ENCODE data around the gene ABCA7.

Gene ABCA7

GRCh38 chr19:1082165-1082927 lies 42.4 kb downstream of the ABCA7 start:
- FAIRE-seq (peak; percentile 52), DNase-seq (ENCODE audit: extremely low spot score, insufficient read length, low read depth) (no peak)

GRCh38 chr19:1082928-1083816 lies 43.3 kb downstream of the ABCA7 start:
- DNase-seq (ENCODE audit: extremely low spot score, insufficient read length, low read depth), result no peak
- FAIRE-seq, result no peak

- DNase-seq (ENCODE audit: extremely low spot score, insufficient read length, low read depth), result no peak
- peak; percentile 64 for FAIRE-seq
Measured at GRCh38 chr19:1084024-1084868, 44.3 kb downstream of the ABCA7 start.

- FAIRE-seq (no peak), DNase-seq (ENCODE audit: extremely low spot score, insufficient read length, low read depth) (no peak)
Measured at GRCh38 chr19:1085053-1085658, 45.2 kb downstream of the ABCA7 start.

DNA sequence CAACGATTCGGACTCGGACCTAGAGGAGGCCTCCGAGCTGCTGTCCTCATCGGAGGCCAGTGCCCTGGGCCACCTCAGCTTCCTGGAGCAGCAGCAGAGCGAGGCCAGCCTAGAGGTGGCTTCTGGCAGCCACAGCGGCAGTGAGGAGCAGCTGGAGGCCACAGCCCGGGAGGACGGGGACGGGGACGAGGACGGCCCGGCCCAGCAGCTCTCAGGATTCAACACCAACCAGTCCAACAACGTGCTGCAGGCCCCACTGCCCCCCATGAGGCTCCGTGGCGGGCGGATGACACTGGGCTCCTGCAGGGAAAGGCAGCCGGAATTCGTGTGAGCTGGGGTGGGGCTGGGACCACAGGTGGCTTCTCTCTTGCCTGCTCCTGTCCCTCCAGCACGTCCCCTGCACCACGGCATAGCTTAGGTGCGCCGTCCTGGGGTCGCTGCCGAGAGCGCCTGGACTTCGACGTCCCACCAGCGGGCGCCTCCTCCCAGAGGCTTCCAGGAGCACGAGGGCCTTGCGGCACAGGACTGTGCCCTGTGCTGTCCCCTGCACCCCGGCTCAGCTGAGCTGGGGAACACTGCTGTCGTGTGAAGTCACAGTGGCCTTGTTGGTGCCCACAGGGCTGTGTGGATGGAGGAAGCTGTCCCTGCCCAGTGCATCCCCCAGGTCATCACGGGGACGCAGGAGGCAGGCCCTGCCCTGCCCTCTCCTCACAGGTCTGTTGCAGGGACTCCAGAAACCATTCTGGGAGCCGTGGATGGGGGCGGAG lies 46.0 kb downstream of the ABCA7 start:
- DNase-seq (ENCODE audit: extremely low spot score, insufficient read length, low read depth) (no peak), FAIRE-seq (no peak)

DNA sequence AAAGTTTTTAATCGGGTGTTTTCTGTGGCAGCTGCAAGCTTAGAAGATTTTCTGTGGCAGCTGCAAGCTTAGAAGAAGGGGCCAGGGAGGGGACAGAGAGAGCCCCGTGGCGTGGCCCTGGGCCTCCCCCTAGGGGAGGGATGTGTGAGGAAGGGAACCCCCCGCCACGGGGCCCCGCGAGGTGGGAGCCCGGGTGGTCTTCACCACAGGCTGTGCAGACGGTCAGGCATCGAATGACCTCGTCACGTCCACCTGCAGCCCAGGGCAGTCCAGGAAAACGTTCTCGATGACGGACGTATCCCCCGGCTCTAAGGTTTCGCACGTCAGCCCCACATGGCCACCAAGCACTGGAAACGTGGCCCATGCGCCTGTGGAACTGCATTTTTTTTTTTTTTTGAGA lies 46.7 kb downstream of the ABCA7 start:
- DNase-seq (ENCODE audit: extremely low spot score, insufficient read length, low read depth), result no peak
- no peak for FAIRE-seq

- FAIRE-seq (peak; percentile 84), DNase-seq (ENCODE audit: extremely low spot score, insufficient read length, low read depth) (no peak)
Measured at GRCh38 chr19:1087813-1088415, 48.0 kb downstream of the ABCA7 start.

DNA sequence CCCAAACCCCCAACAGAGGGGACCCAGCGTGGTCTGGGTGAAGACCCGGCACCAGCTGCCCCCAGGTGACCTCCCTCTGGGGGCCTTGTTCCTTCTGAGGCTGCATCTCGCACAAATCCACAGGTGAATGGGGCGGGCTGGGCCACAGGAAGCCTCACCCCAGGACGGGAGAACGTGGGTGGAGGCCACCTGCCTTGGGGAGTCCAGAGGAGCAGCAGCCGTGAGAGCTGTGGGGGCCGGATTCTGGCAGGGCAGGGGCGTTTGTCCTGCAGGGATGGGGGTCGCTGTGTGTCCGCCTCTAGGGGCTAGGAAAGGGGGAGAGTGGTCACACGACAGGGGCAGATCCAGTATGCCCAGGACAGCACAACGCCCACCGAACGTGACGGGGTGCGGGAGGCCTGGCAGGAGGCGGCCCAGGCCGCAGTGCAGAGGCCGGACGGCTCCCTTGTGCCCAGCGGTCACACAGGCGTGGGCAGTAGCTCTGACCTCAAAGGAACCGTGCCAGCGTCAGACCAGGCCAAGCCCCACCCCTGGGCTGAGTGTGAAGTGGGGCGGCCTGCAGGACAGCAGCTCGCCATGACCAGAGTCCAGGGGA lies 48.6 kb downstream of the ABCA7 start:
- no peak for FAIRE-seq
- no peak for DNase-seq (ENCODE audit: extremely low spot score, insufficient read length, low read depth)

- FAIRE-seq (no peak), DNase-seq (ENCODE audit: extremely low spot score, insufficient read length, low read depth) (no peak)
Measured at GRCh38 chr19:1089126-1089771, 49.3 kb downstream of the ABCA7 start.

DNA sequence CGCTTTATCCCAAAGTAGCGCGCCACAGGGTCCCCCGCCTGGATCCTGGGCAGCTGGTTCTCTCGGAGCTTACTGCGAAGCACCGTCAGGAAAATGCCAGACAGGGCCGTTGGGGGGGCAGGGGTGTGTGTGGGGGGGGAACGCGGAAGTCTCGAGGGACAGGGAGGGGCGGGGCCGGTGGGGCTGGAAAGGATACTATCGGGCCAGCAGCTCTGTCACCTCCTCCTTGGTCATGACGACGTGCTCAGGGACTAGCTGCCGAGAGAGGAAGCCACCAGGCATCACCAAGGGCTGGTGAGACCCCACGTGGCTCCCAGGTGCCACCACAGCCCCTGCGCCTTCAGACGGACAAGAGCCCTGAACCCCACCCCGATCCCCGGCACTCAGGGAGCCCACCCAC lies 50.0 kb downstream of the ABCA7 start:
- no peak for FAIRE-seq
- no peak for DNase-seq (ENCODE audit: extremely low spot score, insufficient read length, low read depth)

DNA sequence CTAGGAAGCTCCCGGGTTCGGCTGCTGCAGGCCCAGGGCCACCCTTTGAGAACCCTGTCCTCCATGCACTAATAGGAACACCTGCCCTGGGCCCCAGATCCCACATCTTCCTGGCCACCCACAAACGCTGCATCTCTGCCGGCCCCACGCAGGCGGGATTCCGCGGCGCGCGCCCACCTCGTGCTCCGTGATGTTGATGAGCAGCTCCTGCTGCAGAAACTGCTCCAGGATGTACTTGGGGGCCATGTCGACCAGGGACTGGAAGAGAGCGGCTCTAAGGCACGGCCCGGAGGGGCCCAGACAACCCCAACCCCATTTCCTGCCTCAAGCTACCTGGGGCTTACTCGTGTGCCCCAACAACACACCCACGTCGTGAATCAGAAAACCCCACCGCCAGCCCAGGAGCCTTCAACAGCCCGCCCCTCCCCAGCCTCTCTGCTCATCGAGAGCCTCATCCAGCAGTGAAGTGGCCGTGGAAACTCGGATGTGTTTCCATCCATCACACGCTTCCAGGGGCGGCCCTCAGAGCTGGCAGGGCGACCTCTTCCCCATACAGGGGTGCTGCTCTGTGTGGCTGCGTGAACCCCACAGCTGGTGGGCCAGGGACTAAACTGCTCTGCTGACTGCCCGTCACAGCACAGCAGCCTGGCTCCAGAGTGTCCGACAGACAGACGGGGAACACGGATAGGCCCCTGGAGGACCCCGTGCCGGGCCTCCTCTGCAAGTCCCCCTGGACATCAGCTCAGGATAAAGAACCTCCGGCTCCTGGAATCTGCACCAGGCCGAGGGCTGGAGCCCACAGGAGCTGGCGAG lies 51.0 kb downstream of the ABCA7 start:
- DNase-seq (ENCODE audit: extremely low spot score, insufficient read length, low read depth) (no peak), FAIRE-seq (no peak)

GRCh38 chr19:1091544-1092175 lies 51.8 kb downstream of the ABCA7 start:
- no peak for DNase-seq (ENCODE audit: extremely low spot score, insufficient read length, low read depth)
- FAIRE-seq, result no peak

DNA sequence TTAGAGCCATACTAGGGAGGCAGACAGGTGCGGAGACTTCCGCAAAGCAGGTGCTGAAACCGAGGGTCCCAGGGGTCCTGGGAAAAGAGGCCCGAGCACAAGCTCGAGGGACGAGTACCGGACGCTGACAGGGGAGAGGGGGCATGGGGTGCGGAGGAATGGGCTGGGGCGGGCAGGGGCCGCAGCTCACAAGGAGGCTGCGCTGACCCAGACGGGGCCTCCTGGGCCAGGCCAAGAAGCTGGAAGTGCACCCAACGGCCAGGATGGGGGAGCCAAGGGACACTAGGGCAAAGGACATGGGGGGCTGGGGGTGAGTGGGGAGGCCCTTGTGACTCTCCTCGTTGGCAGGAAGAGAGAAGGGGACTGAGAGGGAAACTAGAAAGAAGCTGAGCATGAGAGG lies 53.4 kb downstream of the ABCA7 start:
- FAIRE-seq (no peak), DNase-seq (ENCODE audit: extremely low spot score, insufficient read length, low read depth) (no peak)

DNA sequence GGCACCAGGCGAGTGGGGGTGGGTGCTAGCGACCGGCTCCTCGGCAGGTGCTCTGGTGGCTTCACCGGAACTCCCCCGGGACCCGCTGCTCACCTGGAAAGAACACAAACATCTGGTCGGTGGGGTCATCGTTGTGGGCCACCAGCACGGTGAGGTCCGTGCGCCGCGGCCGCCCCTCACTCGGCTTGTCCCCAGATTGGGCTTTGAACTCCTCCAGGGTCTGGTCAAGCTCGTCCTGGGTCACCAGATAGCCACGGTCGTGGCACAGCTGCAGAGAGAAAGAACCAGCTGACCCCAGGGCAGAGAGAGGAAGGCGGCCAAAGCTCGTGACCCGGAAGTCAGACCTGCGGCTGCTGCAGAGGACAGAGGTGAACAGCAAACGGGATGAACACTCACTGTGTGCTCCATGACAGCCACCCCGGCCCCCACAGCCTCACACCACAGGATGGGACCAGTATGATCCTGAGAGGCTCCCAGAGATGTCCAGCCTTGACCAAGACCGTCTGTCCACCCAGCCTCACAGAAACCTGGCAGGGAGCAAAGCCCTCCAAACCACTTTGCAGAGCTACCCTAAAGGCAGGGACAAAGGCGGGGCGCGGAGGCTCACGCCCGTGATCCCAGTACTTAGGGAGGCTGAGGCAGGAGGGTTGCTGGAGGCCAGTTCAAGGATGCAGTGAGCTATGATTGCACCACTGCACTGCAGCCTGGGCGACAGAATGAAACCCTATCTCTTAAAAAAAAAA lies 54.1 kb downstream of the ABCA7 start:
- FAIRE-seq, result no peak

DNA sequence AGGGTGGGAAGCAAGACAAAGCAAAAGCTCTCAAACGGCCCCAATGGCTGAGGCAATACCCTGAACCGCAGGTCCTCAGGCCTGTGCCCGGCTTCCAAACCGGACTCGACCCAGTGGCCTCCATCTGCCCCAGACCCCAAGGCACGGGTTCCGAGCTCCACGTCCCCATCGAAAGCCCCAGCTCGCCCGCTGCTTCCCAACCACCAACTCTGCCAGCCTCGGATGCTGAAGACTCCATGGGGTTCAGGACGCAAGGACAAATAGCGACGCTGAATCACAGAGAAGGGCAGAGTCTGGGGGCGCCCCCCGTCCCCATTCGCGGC lies 54.7 kb downstream of the ABCA7 start:
- FAIRE-seq, result no peak
- DNase-seq (ENCODE audit: extremely low spot score, insufficient read length, low read depth), result no peak

More for the DNA sequence above, 54.1 kb downstream of the ABCA7 start:
- DNase-seq (ENCODE audit: extremely low spot score, insufficient read length, low read depth), result no peak

DNA sequence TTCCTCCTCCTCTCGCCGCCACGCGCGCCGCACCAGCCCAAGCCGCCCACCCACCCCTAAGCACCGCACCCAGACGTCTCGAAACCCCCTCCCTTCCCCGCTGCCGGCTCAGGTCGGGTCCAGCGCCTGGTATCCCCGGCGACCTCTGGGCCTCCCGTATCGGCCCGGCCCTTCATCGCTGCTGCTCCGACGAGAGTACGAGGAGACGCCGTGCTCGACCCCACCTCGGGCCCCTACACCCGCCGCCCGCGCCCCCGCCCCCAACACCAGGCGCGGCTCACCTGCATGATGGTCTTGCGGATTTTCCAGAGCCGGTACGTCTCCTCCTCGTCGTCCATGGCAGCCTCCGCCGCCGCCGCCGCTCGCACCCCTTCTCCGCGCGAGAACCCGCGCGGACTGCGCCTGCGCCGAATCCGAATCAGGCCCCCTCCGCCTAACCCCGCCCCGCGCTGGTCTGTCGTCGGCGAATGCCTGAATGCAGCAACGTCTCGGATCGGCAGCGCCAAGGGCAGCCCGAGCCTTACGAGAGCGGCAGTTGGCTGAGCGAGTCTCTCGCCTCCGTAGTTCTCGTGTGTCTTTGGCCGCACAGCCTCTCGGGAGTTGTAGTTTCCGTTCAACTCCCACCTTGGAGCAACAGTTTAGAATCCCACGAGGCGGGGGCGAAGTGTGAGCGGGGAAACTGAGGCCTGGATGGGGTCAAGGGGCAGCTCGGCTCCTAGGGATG lies 55.2 kb downstream of the ABCA7 start, which contains the start of gene POLR2E:
Gene POLR2E, minus strand, starts transcription at position 398 of the 724 bp plus-strand sequence. Its CDS starts 60 bp downstream, at position 338.
- DNase-seq (ENCODE audit: extremely low spot score, insufficient read length, low read depth) (peak; percentile 94), FAIRE-seq (peak; percentile 97)
